ENCODE measurements around the gene SAMD3.
"Not testable (repeated sequence)": the region's sequence is repeated elsewhere in the genome, so short reads cannot be mapped to it uniquely, and the experiment has no call there.

The SAMD3 gene

DNA sequence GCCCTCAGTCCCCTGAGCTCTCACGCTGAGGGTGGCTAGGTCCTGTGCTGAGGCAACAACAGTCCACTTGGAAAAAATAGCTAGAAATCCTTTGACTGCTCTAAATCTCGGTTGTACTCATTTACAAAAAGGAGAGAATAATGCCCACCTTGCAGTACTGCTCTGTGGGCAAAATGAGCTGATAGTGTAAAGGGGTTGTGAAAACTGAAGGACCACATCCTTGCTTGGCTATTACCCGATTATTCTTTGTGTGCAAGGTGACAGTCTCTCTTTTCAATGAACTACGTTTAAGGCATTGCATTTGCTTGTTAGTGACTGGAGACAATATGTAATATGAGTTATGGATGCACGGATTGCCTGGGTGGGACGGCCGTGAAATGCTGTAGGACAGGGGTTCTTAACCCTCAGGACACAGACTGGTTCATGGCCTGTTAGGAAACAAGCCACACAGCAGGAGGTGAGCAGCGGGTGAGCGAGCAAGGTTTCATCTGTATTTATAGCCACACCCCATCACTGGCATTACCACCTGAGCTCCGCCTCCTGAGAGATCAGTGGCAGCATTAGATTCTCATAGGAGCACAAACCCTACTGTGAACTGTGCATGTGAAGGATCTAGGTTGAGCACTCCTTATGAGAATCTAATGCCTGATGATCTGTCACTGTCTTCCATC is 14.6 kb downstream of the SAMD3 start:
- no peak for DNase-seq (ENCODE audit: low spot score)

DNA sequence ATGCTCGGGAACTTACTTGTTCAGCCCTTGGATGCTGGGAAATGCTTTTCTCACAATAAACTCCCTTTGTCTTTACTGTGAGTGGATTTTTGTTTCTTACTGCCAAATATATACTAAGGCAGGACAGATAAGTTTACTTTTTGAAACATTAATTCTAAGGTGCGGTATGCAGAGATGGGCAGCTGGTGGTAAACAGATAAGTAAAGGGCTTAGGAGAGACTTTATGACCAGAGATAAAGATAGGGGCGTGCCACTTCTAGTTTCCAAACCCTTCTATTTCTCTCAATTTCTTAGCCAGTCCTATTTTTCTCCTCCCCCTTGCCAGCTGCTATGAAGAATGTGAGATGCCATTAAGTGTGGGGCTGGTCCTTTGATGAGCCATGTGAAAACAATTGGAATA is 16.3 kb downstream of the SAMD3 start:
- DNase-seq (ENCODE audit: low spot score), result no peak

DNA sequence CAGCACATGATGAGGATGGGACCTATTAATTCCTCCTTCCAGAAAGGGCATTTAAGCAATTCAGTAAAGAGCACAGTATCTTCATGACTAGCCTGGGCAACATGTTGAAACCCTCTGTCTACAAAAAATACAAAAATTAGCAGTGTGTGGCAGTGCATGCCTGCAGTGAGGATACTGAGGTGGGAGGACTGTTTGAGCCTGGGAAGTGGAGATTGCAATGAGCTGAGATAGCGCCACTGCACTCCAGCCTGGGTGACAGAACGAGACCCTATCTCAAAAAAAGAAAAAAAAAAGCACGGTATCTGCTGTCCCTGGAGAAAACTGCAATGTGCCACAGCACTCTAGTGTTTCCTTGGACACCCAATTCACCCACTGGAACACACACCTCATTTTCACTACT is 18.4 kb downstream of the SAMD3 start:
- no peak for DNase-seq (ENCODE audit: low spot score)

DNA sequence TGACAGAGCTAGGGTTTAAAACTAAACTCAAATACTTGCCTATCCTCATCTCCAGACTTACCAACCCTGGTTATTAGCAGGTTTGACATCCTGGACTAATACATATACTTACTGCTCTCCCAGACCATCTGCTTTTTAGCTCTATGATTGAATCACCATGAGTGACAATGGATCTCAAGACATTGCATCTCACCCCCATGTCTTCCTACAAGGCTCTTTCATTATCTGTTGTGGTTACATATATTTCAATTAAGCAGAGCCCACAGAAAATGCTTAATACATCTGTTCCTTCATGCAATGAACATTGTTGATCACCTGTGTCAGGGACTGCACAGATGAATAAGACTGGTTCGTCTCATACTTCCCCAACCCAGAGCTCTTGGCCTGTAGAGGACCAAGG is 19.4 kb downstream of the SAMD3 start:
- DNase-seq (ENCODE audit: low spot score), result no peak

- DNase-seq (ENCODE audit: low spot score), result no peak
These were observed 20.0 kb downstream of the SAMD3 start for GRCh38 chr6:130202782-130203181.

DNA sequence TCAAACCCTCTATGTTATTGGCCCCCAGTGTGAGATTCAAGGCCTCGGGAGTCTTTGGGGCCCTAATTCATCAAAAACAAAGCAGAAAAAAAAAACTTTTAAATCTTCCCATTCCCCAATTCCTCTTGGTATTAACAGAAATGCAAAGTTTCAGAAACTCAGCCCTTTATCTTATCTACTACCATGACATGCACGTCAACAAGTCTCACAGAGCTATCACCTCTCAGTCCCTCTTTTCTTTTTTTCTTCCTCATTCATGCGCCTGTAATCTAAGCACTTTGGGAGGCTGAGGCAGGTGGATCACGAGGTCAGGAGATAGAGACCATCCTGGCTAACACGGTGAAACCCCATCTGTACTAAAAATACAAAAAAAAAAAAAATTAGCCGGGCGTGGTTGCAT is 22.7 kb downstream of the SAMD3 start:
- DNase-seq (ENCODE audit: low spot score), result no peak

GRCh38 chr6:130198483-130199035 is 24.2 kb downstream of the SAMD3 start:
- DNase-seq (ENCODE audit: low spot score), result no peak

- not testable (repeated sequence) for DNase-seq (ENCODE audit: low spot score)
These were observed 24.8 kb downstream of the SAMD3 start for GRCh38 chr6:130197816-130198482.

DNA sequence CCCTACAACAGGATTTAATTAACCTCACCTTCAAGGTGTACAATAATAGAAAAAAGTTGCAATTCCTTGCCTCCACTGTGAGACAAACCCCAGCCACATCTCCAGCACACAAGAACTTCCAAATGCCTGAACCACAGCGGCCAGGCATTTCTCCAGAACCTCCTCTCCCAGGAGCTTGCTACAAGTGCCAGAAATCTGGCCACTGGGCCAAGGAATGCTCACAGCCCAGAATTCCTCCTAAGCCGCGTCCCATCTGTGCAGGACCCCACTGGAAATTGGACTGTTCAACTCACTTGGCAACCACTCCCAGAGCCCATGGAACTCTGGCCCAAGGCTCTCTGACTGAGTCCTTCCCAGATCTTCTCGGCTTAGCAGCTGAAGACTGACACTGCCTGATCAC is 28.3 kb downstream of the SAMD3 start:
- DNase-seq (ENCODE audit: low spot score), result not testable (repeated sequence)

DNA sequence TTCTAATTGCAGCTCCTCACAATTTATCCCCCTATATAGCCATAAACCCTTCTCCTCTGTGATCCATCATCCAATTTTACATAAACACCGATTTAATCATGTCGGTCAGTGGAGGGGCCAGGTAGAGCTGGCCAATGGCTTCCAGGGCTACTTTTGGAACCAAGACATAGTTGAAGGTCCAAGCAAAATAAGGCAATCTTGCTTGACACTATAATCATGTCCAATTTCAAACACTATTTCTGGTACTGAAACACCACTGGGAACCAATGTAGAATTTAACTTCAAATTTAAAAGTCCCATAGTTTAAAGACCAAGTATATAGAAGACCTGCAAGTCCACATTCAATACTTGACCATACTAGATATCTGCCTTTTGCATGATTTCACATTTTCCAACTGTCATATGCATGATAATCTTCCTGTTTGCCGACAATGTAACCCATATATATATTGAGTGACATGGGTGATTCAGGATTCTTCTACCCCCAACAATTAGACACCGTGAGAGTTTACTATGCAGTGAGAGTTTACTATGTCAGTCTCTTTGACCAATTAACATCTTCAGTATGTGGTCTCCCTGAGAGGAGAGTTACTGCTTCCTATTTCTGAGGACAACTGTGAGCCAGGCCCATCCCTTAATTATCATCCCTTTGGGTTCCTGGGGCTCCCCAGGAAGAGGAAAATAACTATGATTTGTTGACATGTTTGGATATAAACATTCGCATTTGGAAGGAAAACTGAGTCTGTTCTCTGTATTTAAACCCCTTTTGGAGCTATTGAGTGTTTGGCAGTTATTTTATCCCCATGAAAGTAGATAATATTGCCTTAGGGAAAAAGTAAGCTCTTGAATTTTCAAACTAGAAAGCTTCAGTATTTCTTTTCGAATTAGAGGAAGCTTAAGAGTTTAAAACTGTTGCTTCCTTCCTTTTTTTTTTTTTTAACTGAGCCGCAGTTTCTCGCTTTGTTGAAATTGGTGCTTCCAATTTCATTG is 31.8 kb downstream of the SAMD3 start:
- no peak for DNase-seq (ENCODE audit: low spot score)

GRCh38 chr6:130189531-130190397 is 33.0 kb downstream of the SAMD3 start:
- no peak for DNase-seq (ENCODE audit: low spot score)

DNA sequence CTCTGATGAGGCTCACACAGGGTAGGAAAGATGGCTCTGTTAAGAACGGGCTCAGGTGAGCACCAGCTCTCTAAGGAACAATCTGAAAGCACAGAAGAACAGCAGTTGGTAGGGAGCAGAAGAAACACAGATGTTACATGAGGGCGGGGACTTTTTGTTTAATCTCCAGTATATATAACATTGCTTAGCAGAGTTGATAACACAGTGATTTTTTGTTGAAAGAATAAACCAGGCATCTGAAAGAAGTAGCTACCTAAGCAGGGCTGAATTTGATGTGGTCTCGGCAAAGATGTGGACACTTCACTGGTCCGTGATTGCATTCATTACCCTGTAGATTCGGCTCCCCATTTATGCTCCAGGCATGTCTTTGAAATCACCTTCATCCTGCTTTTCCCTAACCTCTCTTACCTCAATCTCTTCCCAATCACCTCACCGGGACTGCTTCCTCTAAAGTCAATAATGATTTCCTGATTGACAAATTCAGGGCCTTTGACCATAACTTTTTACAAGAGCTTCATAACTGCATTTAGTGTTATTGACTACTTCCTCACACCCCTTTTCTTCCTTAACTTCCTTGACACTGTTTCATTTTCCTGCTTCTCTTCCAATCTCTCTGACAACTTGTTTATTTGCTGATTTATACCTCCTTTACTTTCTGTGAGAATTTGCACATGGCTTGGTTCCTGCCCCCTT is 34.4 kb downstream of the SAMD3 start:
- no peak for DNase-seq (ENCODE audit: low spot score)

- DNase-seq (ENCODE audit: low spot score), result no peak
These were observed 35.2 kb downstream of the SAMD3 start for GRCh38 chr6:130187335-130188206.

GRCh38 chr6:130185658-130186057 is 37.1 kb downstream of the SAMD3 start:
- DNase-seq (ENCODE audit: low spot score), result no peak

GRCh38 chr6:130183271-130184222 is 39.2 kb downstream of the SAMD3 start:
- DNase-seq (ENCODE audit: low spot score), result no peak

GRCh38 chr6:130182466-130182865 is 40.3 kb downstream of the SAMD3 start:
- no peak for DNase-seq (ENCODE audit: low spot score)

DNA sequence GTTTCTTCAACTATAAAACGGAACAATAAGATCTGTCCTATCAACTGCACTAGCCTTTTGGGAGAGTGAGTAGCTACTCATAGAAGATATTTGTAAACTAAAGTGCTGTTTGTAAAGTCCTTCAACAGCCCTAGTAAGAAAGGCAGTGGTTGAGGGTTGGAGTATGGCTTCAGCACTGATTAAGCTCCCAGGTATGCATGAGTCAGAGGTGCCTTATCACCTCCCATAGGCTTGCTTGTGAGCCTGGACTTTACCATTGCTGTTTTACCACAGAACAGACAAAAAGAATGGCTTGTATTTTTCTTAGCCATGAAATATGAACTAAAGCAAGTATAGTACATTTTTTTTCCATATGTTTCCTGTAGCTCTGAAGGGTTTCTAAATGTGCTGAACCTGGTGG is 44.1 kb downstream of the SAMD3 start:
- peak; percentile 72 for DNase-seq (ENCODE audit: low spot score)

- DNase-seq (ENCODE audit: low spot score), result no peak
These were observed 46.4 kb downstream of the SAMD3 start for GRCh38 chr6:130176378-130176777.
